ENCODE data around the gene NUP210.

The NUP210 gene

DNA sequence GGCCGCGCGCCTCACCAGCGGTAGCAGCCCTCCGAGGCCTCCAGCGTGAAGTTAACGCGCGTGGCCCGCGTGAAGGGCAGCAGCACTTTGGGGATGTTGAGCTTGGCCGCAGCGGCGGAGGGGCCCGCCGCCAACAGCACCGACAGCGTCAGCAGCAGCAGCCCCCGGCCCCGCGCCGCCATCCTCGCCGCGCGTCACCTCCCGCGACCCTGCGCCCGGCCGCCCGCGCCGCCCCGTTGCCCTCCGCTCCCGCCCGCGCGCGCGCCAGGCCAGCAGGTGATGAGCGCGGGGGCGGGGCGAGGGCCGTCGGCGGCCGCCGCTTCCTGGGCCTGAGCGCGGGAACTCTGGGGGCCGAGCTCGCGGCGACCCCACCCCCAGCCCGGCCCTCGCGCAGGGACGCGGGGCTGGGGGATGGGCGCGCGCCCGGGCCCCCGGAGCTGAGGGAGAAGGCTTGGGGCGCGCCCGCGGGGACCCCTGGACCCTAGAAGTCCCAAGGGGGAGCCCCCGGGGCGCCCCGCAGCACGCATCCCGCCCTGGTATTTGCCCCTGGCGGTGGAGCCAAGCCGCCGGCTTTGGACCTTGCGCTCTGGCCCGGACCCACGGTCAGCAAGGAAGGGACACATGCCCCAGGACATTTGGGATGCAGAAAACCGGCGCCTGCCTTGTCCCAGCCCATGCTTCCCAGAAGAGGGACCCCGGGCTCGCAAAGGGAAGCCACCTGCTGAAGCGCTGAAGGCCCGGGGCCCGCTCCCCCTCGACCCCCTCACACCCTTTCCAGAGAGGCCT, at the start of gene NUP210:
TSS of gene NUP210 (minus strand) at position 278 of the 786 bp plus-strand sequence. CDS start at position 182, 96 bp downstream.
- Histone ChIP-seq H3K27ac (ENCODE audit: low read length) (no peak within 1 kb of the TSS), H3K27me3 (ENCODE audit: control insufficient read depth in 1 of 2, insufficient read depth in 2 of 2, low read length in 2 of 2) (no peaks in the 10 kb centered on the region), H3K4me1 (ENCODE audit: control insufficient read depth, insufficient read depth, low read length) (peaks cover 12% of the 10 kb centered on the region), H3K4me3 (ENCODE audit: low read length in 2 of 2) (peak within 1 kb of the TSS; percentile 70 to 74), H3K9me3 (ENCODE audit: control insufficient read depth in 2 of 2, low read length in 2 of 2) (no peaks in the 10 kb centered on the region), H3K36me3 (ENCODE audit: control insufficient read depth in 2 of 2, insufficient read depth in 2 of 2, low read length in 2 of 2) (no peaks in the 10 kb centered on the region), H3K9ac (ENCODE audit: low read length in 2 of 2) (peak within 1 kb of the TSS; percentile 72 to 74)

DNA sequence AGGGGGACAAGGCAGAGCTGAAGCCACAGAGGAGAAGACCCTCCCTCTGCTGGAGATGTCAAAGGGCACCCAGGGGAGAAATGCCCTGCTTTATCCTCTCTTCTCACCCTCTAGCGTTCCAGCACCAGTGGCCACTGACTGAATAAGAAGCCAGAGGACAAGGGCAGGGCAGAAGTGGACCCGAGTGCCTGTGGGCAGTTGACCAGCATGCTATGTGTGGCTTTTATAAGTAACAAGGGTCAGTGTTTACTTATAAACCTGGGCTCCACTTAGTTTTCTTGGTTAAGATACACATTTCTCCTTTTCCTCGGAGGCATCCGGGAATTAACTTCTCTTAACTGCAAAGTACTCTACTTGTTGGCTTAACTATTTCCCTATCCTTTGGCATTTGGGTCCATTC, 46.7 kb upstream of the NUP210 start:
- Histone ChIP-seq H3K4me1 (ENCODE audit: control insufficient read depth, insufficient read depth, low read length) (no peaks in the 10 kb centered on the region), H3K9ac (ENCODE audit: low read length in 2 of 2) (no peak overlapping the region), H3K9me3 (ENCODE audit: control insufficient read depth in 2 of 2, low read length in 2 of 2) (no peaks in the 10 kb centered on the region), H3K27ac (ENCODE audit: low read length) (no peak overlapping the region), H3K4me3 (ENCODE audit: low read length in 2 of 2) (no peak overlapping the region), H3K27me3 (ENCODE audit: control insufficient read depth in 1 of 2, insufficient read depth in 2 of 2, low read length in 2 of 2) (peaks cover 0 to 3% of the 10 kb centered on the region in 2 donors), H3K36me3 (ENCODE audit: control insufficient read depth in 2 of 2, insufficient read depth in 2 of 2, low read length in 2 of 2) (no peaks in the 10 kb centered on the region)

DNA sequence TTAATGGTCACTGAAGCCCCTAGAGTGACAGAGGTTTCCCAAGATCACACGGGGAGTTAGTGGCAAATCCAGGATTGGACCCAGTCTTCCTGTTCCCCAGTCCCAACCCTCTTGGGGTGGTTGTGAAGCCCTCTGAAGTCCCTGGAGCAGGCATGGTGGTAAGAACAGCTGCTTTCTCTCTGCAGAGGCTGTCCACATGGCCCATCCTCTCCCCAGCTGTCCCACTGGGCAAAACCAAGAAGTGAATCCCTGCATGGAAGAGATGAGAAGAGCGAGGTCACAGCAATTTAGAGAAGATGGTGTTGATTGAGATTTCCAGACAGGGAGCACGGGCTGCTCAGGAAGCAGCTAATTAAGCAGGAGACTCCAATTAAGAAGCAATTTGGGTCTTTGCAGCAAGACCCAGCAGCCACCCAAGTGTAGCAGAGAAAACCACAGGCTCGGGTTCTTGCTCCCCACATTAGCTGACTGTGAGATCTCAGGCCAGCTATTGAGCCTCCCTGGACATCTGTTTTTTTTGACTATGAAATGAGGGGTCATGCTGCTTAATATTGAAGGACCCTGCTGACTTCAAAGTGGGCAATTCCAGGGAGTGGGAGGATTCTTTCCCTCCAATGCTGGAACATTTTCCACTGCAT, 45.2 kb upstream of the NUP210 start:
- Histone ChIP-seq H3K36me3 (ENCODE audit: control insufficient read depth in 2 of 2, insufficient read depth in 2 of 2, low read length in 2 of 2) (no peaks in the 10 kb centered on the region), H3K4me3 (ENCODE audit: low read length in 2 of 2) (no peak overlapping the region), H3K27ac (ENCODE audit: low read length) (no peak overlapping the region), H3K9ac (ENCODE audit: low read length in 2 of 2) (no peak overlapping the region), H3K9me3 (ENCODE audit: control insufficient read depth in 2 of 2, low read length in 2 of 2) (no peaks in the 10 kb centered on the region), H3K4me1 (ENCODE audit: control insufficient read depth, insufficient read depth, low read length) (no peaks in the 10 kb centered on the region), H3K27me3 (ENCODE audit: control insufficient read depth in 1 of 2, insufficient read depth in 2 of 2, low read length in 2 of 2) (peaks cover 7% of the 10 kb centered on the region in 2 donors)

DNA sequence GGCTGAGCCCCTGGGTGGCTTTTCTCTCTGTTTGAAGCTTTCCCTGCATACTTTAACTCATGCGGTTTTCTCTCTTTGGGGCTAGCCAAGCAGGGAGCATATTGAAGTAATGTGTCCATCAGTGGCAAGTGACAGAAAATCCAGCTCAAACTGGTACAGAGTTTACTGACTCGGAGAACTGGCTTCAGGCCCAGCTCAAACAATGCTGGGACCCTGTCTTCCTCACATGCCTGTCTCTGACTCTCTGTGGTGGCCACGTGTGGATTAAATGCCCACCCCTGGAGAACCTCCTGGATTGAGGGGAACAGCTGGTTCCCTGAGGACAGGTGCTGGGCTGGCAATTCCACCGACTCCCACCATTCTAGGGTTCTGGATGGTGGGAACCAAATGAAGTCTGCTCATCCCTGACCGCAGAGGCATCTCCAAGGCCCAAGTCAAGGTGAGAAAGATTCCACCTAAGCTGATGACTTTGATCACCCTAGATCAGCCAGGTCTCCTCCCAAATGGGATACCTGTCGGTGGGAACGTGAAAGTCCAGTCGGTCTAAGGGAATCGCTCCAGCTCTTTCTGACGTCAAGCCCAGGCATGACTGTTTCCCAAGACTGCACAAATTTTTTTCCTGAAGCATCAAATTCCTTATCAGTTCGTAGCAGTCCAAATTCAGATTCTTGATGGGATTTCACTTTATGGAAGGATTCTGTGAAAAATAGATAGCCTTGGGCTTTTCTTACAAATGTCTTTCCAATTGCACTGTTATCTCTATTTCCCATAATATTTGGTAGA, 43.7 kb upstream of the NUP210 start:
- peaks cover 7 to 12% of the 10 kb centered on the region in 2 donors for H3K27me3 ChIP-seq (ENCODE audit: control insufficient read depth in 1 of 2, insufficient read depth in 2 of 2, low read length in 2 of 2)
- H3K4me3 ChIP-seq (ENCODE audit: low read length in 2 of 2) = no peak overlapping the region
- no peak overlapping the region for H3K27ac ChIP-seq (ENCODE audit: low read length)
- H3K9ac ChIP-seq (ENCODE audit: low read length in 2 of 2) = no peak overlapping the region
- no peaks in the 10 kb centered on the region for H3K36me3 ChIP-seq (ENCODE audit: control insufficient read depth in 2 of 2, insufficient read depth in 2 of 2, low read length in 2 of 2)
- no peaks in the 10 kb centered on the region for H3K4me1 ChIP-seq (ENCODE audit: control insufficient read depth, insufficient read depth, low read length)
- H3K9me3 ChIP-seq (ENCODE audit: control insufficient read depth in 2 of 2, low read length in 2 of 2) = no peaks in the 10 kb centered on the region

GRCh38 chr3:13462822-13463221, 42.7 kb upstream of the NUP210 start:
- Histone ChIP-seq H3K4me1 (ENCODE audit: control insufficient read depth, insufficient read depth, low read length) (no peaks in the 10 kb centered on the region), H3K27me3 (ENCODE audit: control insufficient read depth in 1 of 2, insufficient read depth in 2 of 2, low read length in 2 of 2) (peaks cover 7 to 12% of the 10 kb centered on the region in 2 donors), H3K9ac (ENCODE audit: low read length in 2 of 2) (no peak overlapping the region), H3K9me3 (ENCODE audit: control insufficient read depth in 2 of 2, low read length in 2 of 2) (no peaks in the 10 kb centered on the region), H3K27ac (ENCODE audit: low read length) (no peak overlapping the region), H3K4me3 (ENCODE audit: low read length in 2 of 2) (no peak overlapping the region), H3K36me3 (ENCODE audit: control insufficient read depth in 2 of 2, insufficient read depth in 2 of 2, low read length in 2 of 2) (no peaks in the 10 kb centered on the region)

DNA sequence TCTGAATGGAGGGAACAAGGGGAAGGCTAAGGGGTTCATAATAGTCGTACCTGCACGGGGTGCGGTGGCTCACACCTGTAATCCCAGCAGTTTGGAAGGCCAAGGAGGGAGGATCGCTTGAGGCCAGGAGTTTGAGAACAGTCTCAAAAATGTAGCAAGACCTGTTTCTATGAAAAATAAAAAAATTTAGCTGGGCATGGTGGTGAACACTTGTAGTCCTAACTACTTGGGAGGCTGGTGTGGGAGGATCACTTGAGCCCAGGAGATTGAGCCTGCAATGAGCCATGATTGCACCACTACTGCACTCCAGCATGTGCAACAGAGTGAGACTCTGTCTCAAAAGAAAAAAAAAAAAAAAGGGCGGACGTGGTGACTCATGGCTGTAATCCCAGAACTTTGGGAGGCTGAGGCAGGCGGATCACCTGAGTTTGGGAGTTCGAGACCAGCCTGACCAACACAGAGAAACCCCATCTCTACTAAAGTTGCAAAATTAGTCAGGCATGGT, 42.1 kb upstream of the NUP210 start:
- Histone ChIP-seq H3K9me3 (ENCODE audit: control insufficient read depth in 2 of 2, low read length in 2 of 2) (no peaks in the 10 kb centered on the region), H3K9ac (ENCODE audit: low read length in 2 of 2) (no peak overlapping the region), H3K4me1 (ENCODE audit: control insufficient read depth, insufficient read depth, low read length) (no peaks in the 10 kb centered on the region), H3K4me3 (ENCODE audit: low read length in 2 of 2) (no peak overlapping the region), H3K27me3 (ENCODE audit: control insufficient read depth in 1 of 2, insufficient read depth in 2 of 2, low read length in 2 of 2) (peaks cover 7 to 12% of the 10 kb centered on the region in 2 donors), H3K36me3 (ENCODE audit: control insufficient read depth in 2 of 2, insufficient read depth in 2 of 2, low read length in 2 of 2) (no peaks in the 10 kb centered on the region), H3K27ac (ENCODE audit: low read length) (no peak overlapping the region)

- peaks cover 7 to 12% of the 10 kb centered on the region in 2 donors for H3K27me3 ChIP-seq (ENCODE audit: control insufficient read depth in 1 of 2, insufficient read depth in 2 of 2, low read length in 2 of 2)
- no peak overlapping the region for H3K27ac ChIP-seq (ENCODE audit: low read length)
- H3K36me3 ChIP-seq (ENCODE audit: control insufficient read depth in 2 of 2, insufficient read depth in 2 of 2, low read length in 2 of 2) = no peaks in the 10 kb centered on the region
- no peaks in the 10 kb centered on the region for H3K9me3 ChIP-seq (ENCODE audit: control insufficient read depth in 2 of 2, low read length in 2 of 2)
- no peak overlapping the region for H3K9ac ChIP-seq (ENCODE audit: low read length in 2 of 2)
- H3K4me1 ChIP-seq (ENCODE audit: control insufficient read depth, insufficient read depth, low read length) = no peaks in the 10 kb centered on the region
- H3K4me3 ChIP-seq (ENCODE audit: low read length in 2 of 2) = no peak overlapping the region
Observed at GRCh38 chr3:13461169-13462124, 41.3 kb upstream of the NUP210 start.

- Histone ChIP-seq H3K4me3 (ENCODE audit: low read length in 2 of 2) (no peak overlapping the region), H3K9ac (ENCODE audit: low read length in 2 of 2) (no peak overlapping the region)
Observed at GRCh38 chr3:13460341-13460736, 40.2 kb upstream of the NUP210 start.

DNA sequence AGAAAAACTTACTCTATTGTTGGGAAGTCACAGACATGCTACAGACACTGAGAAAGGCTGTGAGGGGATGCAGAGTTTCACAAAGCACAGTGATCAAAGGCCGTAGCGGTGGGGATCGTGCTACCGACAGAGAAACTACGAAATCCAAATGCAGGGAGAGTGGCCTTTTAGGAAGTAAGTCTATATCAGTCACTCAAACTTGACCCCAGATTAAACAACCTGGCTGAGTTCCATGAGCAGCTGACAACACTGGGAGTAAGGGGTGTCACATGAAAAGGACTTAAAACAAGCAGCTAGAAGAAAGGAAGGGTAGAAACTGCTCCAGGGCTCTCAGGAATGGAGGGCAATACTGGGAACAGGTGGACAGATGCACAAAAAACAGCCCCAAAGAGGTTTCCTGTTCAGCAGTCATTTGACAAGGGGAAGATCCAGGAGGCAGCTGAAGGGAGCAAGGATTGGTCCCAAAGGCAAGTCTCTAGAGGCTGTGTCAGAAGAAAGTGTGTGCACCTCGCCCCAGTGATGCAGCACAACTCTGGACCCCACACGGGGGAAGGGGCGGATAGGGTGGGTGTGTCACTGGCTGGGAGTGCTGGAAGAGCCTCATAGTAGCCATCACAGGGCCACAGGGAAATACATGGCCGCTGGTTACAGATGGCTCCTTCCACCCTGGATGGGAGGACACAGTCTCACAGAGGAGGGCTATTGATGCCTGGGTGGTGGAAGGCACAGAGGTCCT, 39.7 kb upstream of the NUP210 start:
- Histone ChIP-seq H3K9ac (ENCODE audit: low read length in 2 of 2) (no peak overlapping the region), H3K27ac (ENCODE audit: low read length) (no peak overlapping the region), H3K4me1 (ENCODE audit: control insufficient read depth, insufficient read depth, low read length) (no peaks in the 10 kb centered on the region), H3K4me3 (ENCODE audit: low read length in 2 of 2) (no peak overlapping the region), H3K9me3 (ENCODE audit: control insufficient read depth in 2 of 2, low read length in 2 of 2) (no peaks in the 10 kb centered on the region), H3K36me3 (ENCODE audit: control insufficient read depth in 2 of 2, insufficient read depth in 2 of 2, low read length in 2 of 2) (no peaks in the 10 kb centered on the region), H3K27me3 (ENCODE audit: control insufficient read depth in 1 of 2, insufficient read depth in 2 of 2, low read length in 2 of 2) (peaks cover 7 to 11% of the 10 kb centered on the region in 2 donors)

More at GRCh38 chr3:13460341-13460736, 40.2 kb upstream of the NUP210 start:
- Histone ChIP-seq H3K36me3 (ENCODE audit: control insufficient read depth in 2 of 2, insufficient read depth in 2 of 2, low read length in 2 of 2) (no peaks in the 10 kb centered on the region), H3K4me1 (ENCODE audit: control insufficient read depth, insufficient read depth, low read length) (no peaks in the 10 kb centered on the region), H3K9me3 (ENCODE audit: control insufficient read depth in 2 of 2, low read length in 2 of 2) (no peaks in the 10 kb centered on the region), H3K27ac (ENCODE audit: low read length) (no peak overlapping the region), H3K27me3 (ENCODE audit: control insufficient read depth in 1 of 2, insufficient read depth in 2 of 2, low read length in 2 of 2) (peaks cover 7 to 12% of the 10 kb centered on the region in 2 donors)
